GM12878 (cell line): Measurements from ENCODE around the gene FOS. TPM values are rescaled to one million over a fixed set of nuclear protein-coding genes. Genes with fewer than 3 reads are reported as not detected.

ENCODE experiments used
- ATAC-seq: fragments of 200-7000 bp; cut with Tn5 transposase; 3 replicates; pipeline ENCODE4 v1.9.1; 2020; ENCODE audit warnings: mild to moderate bottlenecking, moderate library complexity
- BruUV-seq: library from RNA; stranded (reverse); fragments of 400-500 nt; replicated peaks from 2 replicates; lab custom pipeline; 2021; lab: Mats Ljungman, UMichigan
- CTCF ChIA-PET: fragments of 300-600 bp; sonication (Branson Sonifier 250); formaldehyde crosslinking; extraction: SDS; loops from one replicate; lab custom pipeline; 2021; ENCODE audit warnings: inconsistent platforms; lab: Yijun Ruan, JAX
- POLR2A ChIA-PET: fragments of 350-600 bp; formaldehyde crosslinking; extraction: SDS; loops from one replicate; lab custom pipeline; 2021; ENCODE audit warnings: inconsistent platforms; lab: Charles Lee
- RAD21 ChIA-PET: fragments of 300-600 bp; sonication (Branson Sonifier 250); formaldehyde crosslinking; loops from one replicate; lab custom pipeline; 2023; ENCODE audit warnings: antibody characterized with exemption; ENCODE audit not compliant: unreplicated experiment; lab: Charles Lee
- SMC1A ChIA-PET: fragments of 300-600 bp; sonication (Branson Sonifier 250); formaldehyde crosslinking; loops from one replicate; lab custom pipeline; 2023; ENCODE audit not compliant: unreplicated experiment, uncharacterized antibody; lab: Charles Lee
- DNase-seq: peaks from one replicate; pipeline ENCODE4 v3.0.0-alpha.2; 2011; ENCODE audit warnings: low read depth, low spot score
- FAIRE-seq: peaks from 3 replicates; lab custom pipeline; 2011; peaks lifted over from hg19 to GRCh38; lab: Jason Lieb, UNC
- H2AFZ ChIP-seq: 2 replicates; pipeline ENCODE4 v1.6.0; 2011; ENCODE audit warnings: low read depth, low read length, control low read depth; ENCODE audit not compliant: control insufficient read depth
- H3K27ac ChIP-seq: 2 replicates; pipeline ENCODE4 v1.5.1; 2011; ENCODE audit warnings: control low read depth; ENCODE audit not compliant: control insufficient read depth, insufficient read depth
- H3K27me3 ChIP-seq, 2 experiments: replicated peaks in 1 of 2; 2 replicates each; pipeline versions ENCODE4 v1.6.0 to v1.6.1; 2011; ENCODE audit warnings: low read length in 1 of 2; ENCODE audit not compliant: control insufficient read depth in 2 of 2, insufficient read depth in 2 of 2
- H3K36me3 ChIP-seq, 2 experiments: 2 replicates each; pipeline ENCODE4 v1.5.1; 2011; ENCODE audit warnings: low read length in 1 of 2; ENCODE audit not compliant: control insufficient read depth in 2 of 2, insufficient read depth in 2 of 2
- H3K4me1 ChIP-seq: 2 replicates; pipeline ENCODE4 v1.6.1; 2011; ENCODE audit warnings: mild to moderate bottlenecking, low read length, moderate library complexity, mixed read lengths; ENCODE audit not compliant: control insufficient read depth, insufficient read depth
- H3K4me2 ChIP-seq: 2 replicates; pipeline ENCODE4 v1.6.0; 2011; ENCODE audit warnings: control low read depth; ENCODE audit not compliant: control insufficient read depth, insufficient read depth
- H3K4me3 ChIP-seq: fragments of 200-600 bp; sonication (generic); 2 replicates; pipeline ENCODE4 v1.5.1; 2016
- H3K79me2 ChIP-seq: 2 replicates; pipeline ENCODE4 v1.6.0; 2011; ENCODE audit warnings: low read length; ENCODE audit not compliant: control insufficient read depth, insufficient read depth
- H3K9ac ChIP-seq: 2 replicates; pipeline ENCODE4 v1.8.0; 2011; ENCODE audit warnings: low read length, control low read depth, mixed read lengths; ENCODE audit not compliant: control insufficient read depth, insufficient read depth
- H3K9me3 ChIP-seq: replicated peaks from 3 replicates; pipeline ENCODE4 v1.5.1; 2011; ENCODE audit warnings: mild to moderate bottlenecking, low read length; ENCODE audit not compliant: control insufficient read depth, insufficient read depth
- H4K20me1 ChIP-seq: 2 replicates; pipeline ENCODE4 v1.6.0; 2011; ENCODE audit not compliant: control insufficient read depth, insufficient read depth
- CUX1 ChIP-seq: IDR thresholded peaks from 2 replicates; pipeline ENCODE4 v1.6.1; 2012; ENCODE audit warnings: improper control_type of control experiment, low read depth, low read length; ENCODE audit not compliant: insufficient replicate concordance
- EGR1 ChIP-seq, 2 experiments: IDR thresholded peaks; 1 replicate in 1 of 2; 2 replicates in 1 of 2; pipeline ENCODE4 v1.6.1; 2011 to 2012; ENCODE audit warnings: low read depth in 2 of 2, low read length in 2 of 2, borderline replicate concordance in 1 of 2, mild to moderate bottlenecking in 1 of 2, moderate library complexity in 1 of 2
- FOS ChIP-seq: IDR thresholded peaks from 3 replicates; pipeline ENCODE4 v1.6.1; 2011; ENCODE audit warnings: borderline replicate concordance; ENCODE audit not compliant: insufficient read length; ENCODE audit errors: extremely low read depth
- RUNX3 ChIP-seq: IDR thresholded peaks from 2 replicates; pipeline ENCODE4 v1.6.1; 2012; ENCODE audit warnings: low read length, inconsistent platforms
- TAF1 ChIP-seq: IDR thresholded peaks from 2 replicates; pipeline ENCODE4 v1.6.1; 2011; ENCODE audit warnings: mild to moderate bottlenecking, low read depth, low read length, borderline replicate concordance
- ZBED1 ChIP-seq: IDR thresholded peaks from 2 replicates; pipeline ENCODE4 v1.6.1; 2016; ENCODE audit warnings: borderline replicate concordance
- ZNF207 ChIP-seq: fragments of 450-650 bp; IDR thresholded peaks from 2 replicates; pipeline ENCODE4 v1.6.1; 2014; ENCODE audit warnings: antibody characterized with exemption, mild to moderate bottlenecking, borderline replicate concordance
- WGBS: methylation state at CpG from one replicate; pipeline ENCODE4 v1.1.6; 2016; ENCODE audit warnings: low lambda C conversion rate; ENCODE audit not compliant: insufficient replicate concordance, insufficient coverage; ENCODE audit errors: missing lambda C conversion rate; 5-methylcytosine and 5-hydroxymethylcytosine counted together
- in situ Hi-C: fragments of 300-500 bp; cut with MboI; formaldehyde crosslinking; loops from 9 replicates; pipeline ENCODE4 v1.14.3; 2018; ENCODE audit warnings: mixed read lengths
- intact Hi-C: fragments of 100-400 bp; cut with micrococcal nuclease; formaldehyde crosslinking; loops from one replicate; pipeline ENCODE4 v1.14.2; 2022; ENCODE audit not compliant: unreplicated experiment
- polyA plus RNA-seq, 11 experiments: library from polyadenylated mRNA; depleted of rRNA in 4 of 11; unstranded in 6 of 11; stranded (reverse) in 5 of 11; fragments of >200 nt; fragmentation: Nextera tagmentation in 4 of 11; fragmentation: Illumina TruSeq in 1 of 11; extraction: Ambion mirVana in 4 of 11; extraction: Trizol in 1 of 11; gene quantifications; 1 replicate in 1 of 11; 2 replicates in 10 of 11; pipeline versions ENCODE4 v1.2.1 to v1.2.3, GENCODE V29; 2011 to 2016; ENCODE audit warnings: inconsistent platforms in 2 of 11, missing spikeins in 2 of 11, low read depth in 1 of 11
- total RNA-seq, 4 experiments: library from RNA; depleted of rRNA in 3 of 4; stranded (reverse); fragments of >200 nt in 3 of 4; fragmentation: Illumina TruSeq in 1 of 4; extraction: Trizol in 1 of 4; gene quantifications; 2 replicates each; pipeline versions ENCODE4 v1.2.1 to v1.2.3, GENCODE V29; 2013 to 2021
- TF ChIP-seq, protein P1 (sequence below): fragments of 450-650 bp; IDR thresholded peaks from 2 replicates; pipeline ENCODE4 v1.6.1; 2017; ENCODE audit warnings: borderline replicate concordance
- TF ChIP-seq, protein P2 (sequence below): IDR thresholded peaks from 2 replicates; pipeline ENCODE4 v1.6.1; 2011; ENCODE audit warnings: low read depth, mild to moderate bottlenecking, low read length, moderate library complexity, borderline replicate concordance; ENCODE audit errors: extremely low read depth

Gene FOS
- total and polyA plus RNA-seq, 10 of the 15 experiments (the other 5 are each of a cell fraction or from before 2014, with no cell fraction given): 0.02 to 0.95 (median 0.38) TPM

- Histone ChIP-seq H3K79me2 (no peaks in the 10 kb centered on the region), H3K27ac (no peak overlapping the region), H2AFZ (no peak overlapping the region), H3K4me2 (no peak overlapping the region), H3K9me3 (no peaks in the 10 kb centered on the region; the same call in 2 of the 3 replicates), H3K36me3 (no peaks in the 10 kb centered on the region), H3K4me3 (no peak overlapping the region), H4K20me1 (no peaks in the 10 kb centered on the region), H3K4me1 (no peaks in the 10 kb centered on the region), H3K27me3 (no peaks in the 10 kb centered on the region; a peak in 1 of 4 replicates), H3K9ac (no peak overlapping the region)
- WGBS: 31% methylated on average over 2 of the region's 2 CpGs
- DNase-seq (no peak), ATAC-seq (no peak), FAIRE-seq (no peak)
- ChIA-PET CTCF (interaction anchor here (0.6 to 2.0 kb wide), 3 partner anchors 8 to 60 kb away, joined by 3 to 4 read pairs (median 3); no protein-coding TSS in a partner anchor), RAD21 (no interaction called here), SMC1A (interaction anchor here (2.3 kb wide), 1 partner anchor 10 kb away, joined by 11 read pairs; no protein-coding TSS in a partner anchor), POLR2A (no interaction called here)
- in situ Hi-C loops: no loop called here
- no TSS peak for BruUV-seq
- no peak for TF ChIP-seq ZBED1
- no peak for TF ChIP-seq CUX1
- TF ChIP-seq ZNF207: no peak
- TF ChIP-seq, protein P1, sequence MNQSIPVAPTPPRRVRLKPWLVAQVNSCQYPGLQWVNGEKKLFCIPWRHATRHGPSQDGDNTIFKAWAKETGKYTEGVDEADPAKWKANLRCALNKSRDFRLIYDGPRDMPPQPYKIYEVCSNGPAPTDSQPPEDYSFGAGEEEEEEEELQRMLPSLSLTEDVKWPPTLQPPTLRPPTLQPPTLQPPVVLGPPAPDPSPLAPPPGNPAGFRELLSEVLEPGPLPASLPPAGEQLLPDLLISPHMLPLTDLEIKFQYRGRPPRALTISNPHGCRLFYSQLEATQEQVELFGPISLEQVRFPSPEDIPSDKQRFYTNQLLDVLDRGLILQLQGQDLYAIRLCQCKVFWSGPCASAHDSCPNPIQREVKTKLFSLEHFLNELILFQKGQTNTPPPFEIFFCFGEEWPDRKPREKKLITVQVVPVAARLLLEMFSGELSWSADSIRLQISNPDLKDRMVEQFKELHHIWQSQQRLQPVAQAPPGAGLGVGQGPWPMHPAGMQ: no peak
- TF ChIP-seq, protein P2, sequence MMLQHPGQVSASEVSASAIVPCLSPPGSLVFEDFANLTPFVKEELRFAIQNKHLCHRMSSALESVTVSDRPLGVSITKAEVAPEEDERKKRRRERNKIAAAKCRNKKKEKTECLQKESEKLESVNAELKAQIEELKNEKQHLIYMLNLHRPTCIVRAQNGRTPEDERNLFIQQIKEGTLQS: no peak
- no peak for TF ChIP-seq FOS
- TF ChIP-seq TAF1: no peak
- TF ChIP-seq RUNX3: no peak
- TF ChIP-seq EGR1 (IDR thresholded peaks at IDR 0.05; ENCODE audit: borderline replicate concordance in 1 of 2, low read depth in 2 of 2, low read length in 2 of 2): no peak
- intact Hi-C loops: no loop called here
These were observed 40.4 kb downstream of the FOS start for GRCh38 chr14:75319021-75319420.
